Kidney epithelial cell (primary cell): ENCODE measurements around the gene MCEMP1. TPM values are rescaled to one million over a fixed set of nuclear protein-coding genes. Genes with fewer than 3 reads are reported as not detected.

ENCODE experiments used
- DNase-seq: peaks from one replicate; pipeline ENCODE4 v3.0.0-alpha.2; 2010; ENCODE audit warnings: low read depth
- H3K27me3 ChIP-seq: 2 replicates; pipeline ENCODE4 v1.6.0; 2011; ENCODE audit warnings: low read length; ENCODE audit not compliant: control insufficient read depth, insufficient read depth
- H3K36me3 ChIP-seq: 2 replicates; pipeline ENCODE4 v1.5.1; 2011; ENCODE audit warnings: low read length; ENCODE audit not compliant: control insufficient read depth, insufficient read depth
- H3K4me3 ChIP-seq: 2 replicates; pipeline ENCODE4 v1.5.1; 2011; ENCODE audit warnings: low read depth, mild to moderate bottlenecking, control low read depth, low read length
- total RNA-seq: library from RNA; depleted of rRNA; stranded (reverse); fragments of >200 nt; gene quantifications from 2 replicates; pipeline ENCODE4 v1.2.3, GENCODE V29; 2015
- TF ChIP-seq, protein P1 (sequence below): IDR thresholded peaks from 2 replicates; pipeline ENCODE4 v1.5.1; 2011; ENCODE audit warnings: mild to moderate bottlenecking, moderate library complexity, low read length, control low read depth, inconsistent platforms; ENCODE audit not compliant: insufficient read depth, poor library complexity, severe bottlenecking

MCEMP1 gene
- total RNA-seq, 1 donor from 2014 or later = not detected

DNA sequence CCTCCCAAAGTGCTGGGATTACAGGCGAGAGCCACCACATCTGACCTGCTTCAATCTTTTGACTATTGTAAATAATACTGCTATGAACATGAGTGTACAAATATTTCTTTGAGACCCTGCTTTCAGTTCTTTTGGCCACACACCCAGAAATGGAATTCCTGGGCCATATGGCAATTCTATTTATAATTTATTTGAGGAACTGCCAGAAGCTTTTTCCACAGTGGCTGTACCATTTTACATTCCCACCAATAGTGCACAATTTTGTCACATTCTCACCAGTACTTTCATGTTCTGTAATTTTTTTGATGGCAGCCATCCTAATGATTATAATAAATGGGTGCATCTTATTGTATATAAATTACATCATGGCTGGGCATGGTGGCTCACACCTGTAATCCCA is 38.8 kb downstream of the MCEMP1 start:
- TF ChIP-seq, protein P1, sequence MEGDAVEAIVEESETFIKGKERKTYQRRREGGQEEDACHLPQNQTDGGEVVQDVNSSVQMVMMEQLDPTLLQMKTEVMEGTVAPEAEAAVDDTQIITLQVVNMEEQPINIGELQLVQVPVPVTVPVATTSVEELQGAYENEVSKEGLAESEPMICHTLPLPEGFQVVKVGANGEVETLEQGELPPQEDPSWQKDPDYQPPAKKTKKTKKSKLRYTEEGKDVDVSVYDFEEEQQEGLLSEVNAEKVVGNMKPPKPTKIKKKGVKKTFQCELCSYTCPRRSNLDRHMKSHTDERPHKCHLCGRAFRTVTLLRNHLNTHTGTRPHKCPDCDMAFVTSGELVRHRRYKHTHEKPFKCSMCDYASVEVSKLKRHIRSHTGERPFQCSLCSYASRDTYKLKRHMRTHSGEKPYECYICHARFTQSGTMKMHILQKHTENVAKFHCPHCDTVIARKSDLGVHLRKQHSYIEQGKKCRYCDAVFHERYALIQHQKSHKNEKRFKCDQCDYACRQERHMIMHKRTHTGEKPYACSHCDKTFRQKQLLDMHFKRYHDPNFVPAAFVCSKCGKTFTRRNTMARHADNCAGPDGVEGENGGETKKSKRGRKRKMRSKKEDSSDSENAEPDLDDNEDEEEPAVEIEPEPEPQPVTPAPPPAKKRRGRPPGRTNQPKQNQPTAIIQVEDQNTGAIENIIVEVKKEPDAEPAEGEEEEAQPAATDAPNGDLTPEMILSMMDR = no peak
- DNase-seq = no peak
- Histone ChIP-seq H3K27me3 (no peaks in the 10 kb centered on the region), H3K4me3 (no peak overlapping the region), H3K36me3 (no peaks in the 10 kb centered on the region)

DNA sequence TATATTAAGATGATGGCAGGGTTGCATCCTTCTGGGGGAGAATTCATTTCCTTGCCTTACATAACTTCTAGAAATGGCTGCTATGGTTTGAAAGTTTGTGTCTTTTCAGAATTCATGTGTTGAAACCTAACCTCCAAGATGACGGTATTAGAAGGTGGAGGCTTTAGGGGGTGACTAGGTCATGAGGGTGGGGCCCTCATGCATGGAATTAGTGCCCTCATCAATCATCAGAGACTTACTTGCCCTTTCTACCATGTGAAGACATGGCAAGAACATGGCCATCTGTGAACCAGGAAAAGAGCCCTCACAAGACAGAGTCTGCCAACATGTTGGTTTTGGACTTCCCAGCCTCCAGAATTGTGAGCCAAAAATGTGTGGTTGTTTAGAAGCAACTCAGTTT is 39.9 kb downstream of the MCEMP1 start:
- no peak overlapping the region for H3K4me3 ChIP-seq
- DNase-seq = no peak
- TF ChIP-seq, protein P1 = no peak
- no peaks in the 10 kb centered on the region for H3K27me3 ChIP-seq
- H3K36me3 ChIP-seq = no peaks in the 10 kb centered on the region

DNA sequence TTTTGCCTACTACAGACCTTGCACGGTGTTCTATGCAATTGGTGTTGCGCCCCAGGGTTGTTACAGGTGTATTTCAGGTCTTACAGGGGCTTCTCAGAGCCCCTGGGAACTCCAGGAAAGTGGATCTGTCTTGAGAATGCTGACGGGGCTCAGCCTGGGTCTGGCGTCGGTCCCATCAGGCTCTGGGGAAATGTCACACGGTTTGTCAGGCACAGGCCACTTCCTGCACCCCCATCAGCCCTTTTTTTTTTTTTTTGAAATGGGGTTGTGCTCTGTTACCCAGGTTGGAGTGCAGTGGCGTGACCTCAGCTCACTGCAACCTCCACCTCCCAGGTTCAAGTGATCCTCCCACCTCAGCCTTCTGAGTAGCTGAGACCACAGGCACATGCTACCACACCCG is 41.8 kb downstream of the MCEMP1 start:
- H3K36me3 ChIP-seq = no peaks in the 10 kb centered on the region
- H3K27me3 ChIP-seq = no peaks in the 10 kb centered on the region
- no peak for DNase-seq
- H3K4me3 ChIP-seq = no peak overlapping the region
- TF ChIP-seq, protein P1 = no peak

DNA sequence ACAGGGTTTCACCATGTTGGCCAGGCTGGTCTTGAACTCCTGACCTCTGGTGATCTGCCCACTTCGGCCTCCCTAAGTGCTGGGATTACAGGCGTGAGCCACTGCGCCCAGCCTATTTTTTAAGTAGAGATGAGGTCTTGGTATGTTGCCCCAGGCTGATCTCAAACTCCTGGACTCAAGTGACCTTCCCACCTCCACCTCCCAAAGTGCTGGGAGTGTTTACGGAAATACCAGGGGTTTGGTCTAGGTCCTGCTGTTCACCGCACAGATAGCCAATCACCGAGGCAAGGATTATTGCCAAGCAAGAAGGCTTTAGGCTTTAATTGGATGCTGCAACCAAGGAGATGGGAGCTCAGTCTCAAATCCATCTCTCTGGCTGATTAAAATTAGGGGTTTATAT is 43.5 kb downstream of the MCEMP1 start:
- TF ChIP-seq, protein P1 = no peak
- Histone ChIP-seq H3K4me3 (no peak overlapping the region), H3K27me3 (no peaks in the 10 kb centered on the region), H3K36me3 (no peaks in the 10 kb centered on the region)
- no peak for DNase-seq

DNA sequence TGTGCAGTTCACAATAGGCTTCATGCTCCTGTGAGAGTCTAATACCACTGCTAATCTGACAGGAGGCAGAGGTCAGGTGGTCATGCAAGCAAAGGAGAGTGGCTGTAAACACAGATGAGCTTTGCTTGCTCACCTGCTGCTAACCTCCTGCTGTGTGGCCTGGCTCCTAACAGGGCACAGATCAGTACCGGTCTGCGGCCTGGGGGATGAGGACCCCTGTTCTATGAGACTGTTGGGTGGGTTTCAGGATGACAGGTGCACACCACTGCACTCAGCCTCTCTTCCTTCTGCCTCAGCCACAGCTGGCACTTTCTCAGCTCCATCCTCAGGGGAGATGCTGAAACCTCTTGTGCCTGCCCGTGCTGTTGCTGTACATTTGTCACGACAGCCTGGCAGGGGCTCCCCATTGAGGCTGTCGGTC is 45.4 kb downstream of the MCEMP1 start:
- H3K4me3 ChIP-seq = no peak overlapping the region
- TF ChIP-seq, protein P1 = no peak
- no peak for DNase-seq
- no peaks in the 10 kb centered on the region for H3K36me3 ChIP-seq
- H3K27me3 ChIP-seq = no peaks in the 10 kb centered on the region

DNA sequence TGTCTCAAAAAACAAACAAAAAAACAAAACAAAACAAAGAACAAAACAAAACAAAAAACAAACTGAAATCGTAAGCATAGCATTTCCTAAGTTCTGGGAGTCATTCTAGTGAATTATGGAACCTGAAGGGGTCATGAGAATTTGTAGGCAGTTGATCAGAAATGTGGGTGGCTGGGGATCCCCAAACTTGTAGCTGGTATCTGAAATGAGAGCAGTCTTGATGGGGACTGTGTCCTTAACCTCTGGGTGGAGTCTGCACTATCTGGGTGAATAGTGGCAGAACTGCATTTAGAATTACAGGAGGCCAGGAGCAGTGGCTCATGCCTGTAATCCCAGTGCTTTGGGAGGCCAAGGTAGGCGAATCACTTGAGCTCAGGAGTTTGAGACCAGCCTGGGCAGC is 48.9 kb downstream of the MCEMP1 start:
- H3K36me3 ChIP-seq = no peaks in the 10 kb centered on the region
- H3K27me3 ChIP-seq = peaks cover 22% of the 10 kb centered on the region
- no peak overlapping the region for H3K4me3 ChIP-seq
- TF ChIP-seq, protein P1 = no peak
- DNase-seq = no peak
